ENCODE data around the gene ANKDD1A.

Gene ANKDD1A

DNA sequence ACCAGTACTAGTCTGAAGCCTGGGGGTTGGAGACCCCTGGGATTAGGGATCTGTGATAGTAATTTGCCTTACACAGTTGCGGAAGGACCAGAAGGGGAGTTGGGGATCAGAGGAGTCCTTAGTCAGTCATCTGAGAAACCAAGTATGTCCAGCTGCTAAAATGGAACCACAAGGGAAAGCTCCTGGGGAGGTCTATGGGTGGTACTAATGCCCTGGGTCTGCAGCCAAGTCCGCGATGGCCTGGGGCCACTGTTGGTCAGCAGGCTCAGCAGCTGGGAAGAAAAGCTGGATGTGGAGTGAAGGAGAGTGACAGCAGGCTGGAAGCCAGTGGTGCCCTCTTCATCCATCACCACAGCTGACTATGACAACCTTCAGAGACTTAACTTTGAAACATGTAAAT lies 2.2 kb upstream of the ANKDD1A start:
- Histone ChIP-seq H3K4me3 (ENCODE audit: low read depth in 1 of 2, low read length in 2 of 2) (no peak overlapping the region), H3K9me3 (ENCODE audit: low read length) (no peaks in the 10 kb centered on the region), H3K27me3 (ENCODE audit: control insufficient read depth in 1 of 2, insufficient read depth in 2 of 2, low read length in 2 of 2) (no peaks in the 10 kb centered on the region), H3K4me1 (ENCODE audit: insufficient read depth, low read length) (peaks cover 15% of the 10 kb centered on the region), H3K9ac (ENCODE audit: low read length) (no peak overlapping the region), H3K36me3 (ENCODE audit: insufficient read depth, low read length) (no peaks in the 10 kb centered on the region), H3K27ac (ENCODE audit: low read depth, low read length) (no peak overlapping the region)

GRCh38 chr15:64912379-64913325 lies 950 bp downstream of the ANKDD1A start:
- no peaks in the 10 kb centered on the region for H3K36me3 ChIP-seq (ENCODE audit: insufficient read depth, low read length)
- no peak overlapping the region for H3K9ac ChIP-seq (ENCODE audit: low read length)
- H3K4me1 ChIP-seq (ENCODE audit: insufficient read depth, low read length), result peaks cover 15% of the 10 kb centered on the region
- no peak overlapping the region for H3K27ac ChIP-seq (ENCODE audit: low read depth, low read length)
- no peaks in the 10 kb centered on the region for H3K9me3 ChIP-seq (ENCODE audit: low read length)
- H3K4me3 ChIP-seq (ENCODE audit: low read depth in 1 of 2, low read length in 2 of 2), result peak overlapping the region in 1 of 2 donors; percentile 76
- no peaks in the 10 kb centered on the region for H3K27me3 ChIP-seq (ENCODE audit: control insufficient read depth in 1 of 2, insufficient read depth in 2 of 2, low read length in 2 of 2)

DNA sequence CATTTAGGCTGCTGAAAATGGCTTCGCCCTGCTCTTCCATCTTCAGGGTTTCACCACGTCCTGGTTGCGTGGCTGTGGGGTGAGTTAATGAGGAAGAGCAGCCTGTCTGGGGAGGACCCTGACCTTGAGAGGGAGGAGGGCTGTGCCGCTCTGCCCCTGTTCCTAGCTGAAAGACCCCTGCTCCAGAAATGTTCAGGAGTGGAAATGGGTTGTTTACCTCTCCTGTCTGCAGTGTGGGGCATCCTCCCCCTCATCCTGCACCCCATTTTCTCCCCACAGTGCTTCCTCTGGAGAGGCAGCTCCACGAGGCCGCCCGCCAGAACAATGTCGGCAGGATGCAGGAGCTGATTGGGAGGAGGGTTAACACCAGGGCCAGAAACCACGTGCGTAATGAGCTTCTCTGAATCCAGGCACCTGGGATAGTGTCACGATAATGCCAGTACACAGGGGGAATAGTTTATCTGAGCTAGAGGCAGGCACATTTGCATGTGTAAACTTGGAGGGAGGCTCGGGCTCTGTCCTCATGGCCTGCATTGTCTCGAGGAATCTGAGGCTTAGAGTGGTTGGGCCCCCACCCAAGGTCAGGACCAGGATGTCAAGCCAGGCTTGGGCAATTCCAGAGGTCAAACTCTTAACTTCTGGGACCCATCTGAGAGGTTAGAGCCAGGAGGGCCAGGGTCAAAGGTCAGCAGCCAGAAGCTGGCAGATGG lies 4.0 kb downstream of the ANKDD1A start:
- peaks cover 15% of the 10 kb centered on the region for H3K4me1 ChIP-seq (ENCODE audit: insufficient read depth, low read length)
- no peak overlapping the region for H3K9ac ChIP-seq (ENCODE audit: low read length)
- H3K27ac ChIP-seq (ENCODE audit: low read depth, low read length), result no peak overlapping the region
- no peaks in the 10 kb centered on the region for H3K9me3 ChIP-seq (ENCODE audit: low read length)
- H3K27me3 ChIP-seq (ENCODE audit: control insufficient read depth in 1 of 2, insufficient read depth in 2 of 2, low read length in 2 of 2), result no peaks in the 10 kb centered on the region
- no peak overlapping the region for H3K4me3 ChIP-seq (ENCODE audit: low read depth in 1 of 2, low read length in 2 of 2)
- H3K36me3 ChIP-seq (ENCODE audit: insufficient read depth, low read length), result no peaks in the 10 kb centered on the region

DNA sequence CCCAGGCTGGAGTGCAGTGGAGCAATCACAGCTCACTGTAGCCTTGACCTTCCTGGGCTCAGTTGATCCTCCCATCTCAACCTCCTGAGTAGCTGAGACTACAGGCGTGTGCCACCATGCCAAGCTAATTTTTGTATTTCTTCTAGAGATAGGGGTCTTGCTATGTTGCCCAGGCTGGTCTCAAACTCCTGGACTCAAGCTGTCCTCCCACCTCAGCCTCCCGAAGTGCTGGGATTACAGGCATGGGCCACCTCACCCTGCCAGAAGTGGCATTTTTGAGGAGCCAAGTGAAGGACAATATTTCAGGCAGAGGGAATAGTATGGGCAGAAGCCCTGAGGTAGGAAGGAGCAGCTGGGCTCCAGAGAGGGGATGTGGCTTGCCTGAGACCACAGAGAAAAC lies 4.7 kb downstream of the ANKDD1A start:
- H3K27ac ChIP-seq (ENCODE audit: low read depth, low read length), result no peak overlapping the region

DNA sequence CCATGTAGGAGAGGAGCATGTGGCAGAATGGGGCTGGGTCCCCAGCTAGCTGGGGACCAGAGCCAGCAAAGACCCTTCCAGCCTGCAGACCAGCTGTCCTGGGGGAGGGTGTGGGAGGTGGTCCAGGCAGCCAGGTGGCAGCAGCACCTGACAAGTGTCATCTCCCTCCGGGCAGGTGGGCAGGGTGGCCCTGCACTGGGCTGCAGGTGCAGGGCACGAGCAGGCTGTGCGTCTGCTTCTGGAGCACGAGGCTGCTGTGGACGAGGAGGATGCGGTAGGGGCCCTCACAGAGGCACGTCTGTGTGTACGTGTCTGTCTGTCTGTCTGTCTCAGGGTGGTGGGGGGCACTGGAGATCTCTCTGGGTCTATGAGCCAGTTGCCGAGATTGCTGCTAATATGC lies 5.5 kb downstream of the ANKDD1A start:
- H3K4me1 ChIP-seq (ENCODE audit: insufficient read depth, low read length), result peaks cover 7% of the 10 kb centered on the region
- H3K27me3 ChIP-seq (ENCODE audit: control insufficient read depth in 1 of 2, insufficient read depth in 2 of 2, low read length in 2 of 2), result no peaks in the 10 kb centered on the region
- no peaks in the 10 kb centered on the region for H3K36me3 ChIP-seq (ENCODE audit: insufficient read depth, low read length)
- no peak overlapping the region for H3K4me3 ChIP-seq (ENCODE audit: low read depth in 1 of 2, low read length in 2 of 2)
- H3K27ac ChIP-seq (ENCODE audit: low read depth, low read length), result no peak overlapping the region
- no peaks in the 10 kb centered on the region for H3K9me3 ChIP-seq (ENCODE audit: low read length)
- H3K9ac ChIP-seq (ENCODE audit: low read length), result no peak overlapping the region

More for the DNA sequence above, 4.7 kb downstream of the ANKDD1A start:
- no peaks in the 10 kb centered on the region for H3K9me3 ChIP-seq (ENCODE audit: low read length)
- H3K4me3 ChIP-seq (ENCODE audit: low read depth in 1 of 2, low read length in 2 of 2), result no peak overlapping the region
- H3K27me3 ChIP-seq (ENCODE audit: control insufficient read depth in 1 of 2, insufficient read depth in 2 of 2, low read length in 2 of 2), result no peaks in the 10 kb centered on the region
- no peak overlapping the region for H3K9ac ChIP-seq (ENCODE audit: low read length)
- no peaks in the 10 kb centered on the region for H3K36me3 ChIP-seq (ENCODE audit: insufficient read depth, low read length)
- H3K4me1 ChIP-seq (ENCODE audit: insufficient read depth, low read length), result peaks cover 9% of the 10 kb centered on the region

- H3K9ac ChIP-seq (ENCODE audit: low read length), result no peak overlapping the region
- no peaks in the 10 kb centered on the region for H3K9me3 ChIP-seq (ENCODE audit: low read length)
- peaks cover 4% of the 10 kb centered on the region for H3K4me1 ChIP-seq (ENCODE audit: insufficient read depth, low read length)
- H3K4me3 ChIP-seq (ENCODE audit: low read depth in 1 of 2, low read length in 2 of 2), result no peak overlapping the region
- H3K27ac ChIP-seq (ENCODE audit: low read depth, low read length), result no peak overlapping the region
- H3K36me3 ChIP-seq (ENCODE audit: insufficient read depth, low read length), result no peaks in the 10 kb centered on the region
- H3K27me3 ChIP-seq (ENCODE audit: control insufficient read depth in 1 of 2, insufficient read depth in 2 of 2, low read length in 2 of 2), result no peaks in the 10 kb centered on the region
Observed at GRCh38 chr15:64919721-64920120, 8.0 kb downstream of the ANKDD1A start.

GRCh38 chr15:64921711-64922110 lies 10.0 kb downstream of the ANKDD1A start:
- Histone ChIP-seq H3K4me1 (ENCODE audit: insufficient read depth, low read length) (peaks cover 4% of the 10 kb centered on the region), H3K27ac (ENCODE audit: low read depth, low read length) (no peak overlapping the region), H3K4me3 (ENCODE audit: low read depth in 1 of 2, low read length in 2 of 2) (no peak overlapping the region), H3K9me3 (ENCODE audit: low read length) (no peaks in the 10 kb centered on the region), H3K36me3 (ENCODE audit: insufficient read depth, low read length) (no peaks in the 10 kb centered on the region), H3K27me3 (ENCODE audit: control insufficient read depth in 1 of 2, insufficient read depth in 2 of 2, low read length in 2 of 2) (no peaks in the 10 kb centered on the region), H3K9ac (ENCODE audit: low read length) (no peak overlapping the region)

- no peaks in the 10 kb centered on the region for H3K27me3 ChIP-seq (ENCODE audit: control insufficient read depth in 1 of 2, insufficient read depth in 2 of 2, low read length in 2 of 2)
- H3K36me3 ChIP-seq (ENCODE audit: insufficient read depth, low read length), result no peaks in the 10 kb centered on the region
- H3K4me3 ChIP-seq (ENCODE audit: low read depth in 1 of 2, low read length in 2 of 2), result no peak overlapping the region
- no peak overlapping the region for H3K27ac ChIP-seq (ENCODE audit: low read depth, low read length)
- H3K4me1 ChIP-seq (ENCODE audit: insufficient read depth, low read length), result peaks cover 4% of the 10 kb centered on the region
- H3K9ac ChIP-seq (ENCODE audit: low read length), result no peak overlapping the region
- H3K9me3 ChIP-seq (ENCODE audit: low read length), result no peaks in the 10 kb centered on the region
Observed at GRCh38 chr15:64923546-64923945, 11.8 kb downstream of the ANKDD1A start.

DNA sequence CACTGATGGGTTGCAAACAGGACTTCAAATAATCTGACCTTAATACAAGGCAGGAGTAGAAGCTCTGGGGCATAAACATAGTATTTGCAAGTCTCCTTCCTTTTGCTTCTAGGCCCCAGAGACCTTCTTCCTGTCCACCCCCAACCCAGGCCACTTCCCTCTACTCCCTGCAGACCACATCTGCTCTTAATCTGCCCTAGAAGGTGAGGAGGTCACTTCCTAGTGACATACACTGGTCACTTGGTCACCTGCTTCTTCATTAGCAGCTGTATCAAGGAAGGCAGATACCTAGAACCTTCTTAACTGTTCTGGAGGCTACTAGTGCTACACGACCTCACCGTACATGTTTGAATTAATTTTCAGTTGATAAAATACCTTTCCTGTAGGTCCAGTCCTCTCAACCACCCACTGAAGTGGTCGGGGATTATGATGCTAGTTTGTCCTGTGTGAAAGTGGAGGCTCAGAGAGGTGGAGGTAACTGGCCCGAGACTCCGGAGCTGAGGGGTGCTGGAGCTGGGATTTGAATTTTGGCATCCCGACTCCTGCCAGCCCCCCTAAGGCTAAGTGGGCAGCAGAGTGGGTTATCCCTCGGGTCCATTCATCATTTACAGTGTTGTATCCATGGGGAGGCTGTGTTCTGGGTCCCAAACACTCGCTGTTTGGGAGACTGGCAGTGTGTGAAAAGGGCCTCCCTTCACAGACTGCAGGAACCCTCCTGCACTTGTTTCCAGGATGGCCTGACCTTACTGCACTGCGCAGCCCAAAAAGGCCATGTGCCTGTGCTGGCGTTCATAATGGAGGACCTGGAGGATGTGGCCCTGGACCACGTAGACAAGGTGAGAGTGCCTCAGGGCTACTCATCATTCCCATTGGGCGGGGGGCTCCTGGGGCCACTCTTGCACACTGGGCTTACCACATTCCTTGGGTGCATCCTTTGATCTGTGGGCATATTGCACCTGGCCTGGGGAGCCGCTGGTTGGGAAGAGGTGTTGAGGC lies 13.9 kb downstream of the ANKDD1A start:
- H3K4me3 ChIP-seq (ENCODE audit: low read depth in 1 of 2, low read length in 2 of 2), result no peak overlapping the region
- no peaks in the 10 kb centered on the region for H3K9me3 ChIP-seq (ENCODE audit: low read length)
- no peaks in the 10 kb centered on the region for H3K27me3 ChIP-seq (ENCODE audit: control insufficient read depth in 1 of 2, insufficient read depth in 2 of 2, low read length in 2 of 2)
- peaks cover 4% of the 10 kb centered on the region for H3K4me1 ChIP-seq (ENCODE audit: insufficient read depth, low read length)
- H3K27ac ChIP-seq (ENCODE audit: low read depth, low read length), result no peak overlapping the region
- no peaks in the 10 kb centered on the region for H3K36me3 ChIP-seq (ENCODE audit: insufficient read depth, low read length)
- no peak overlapping the region for H3K9ac ChIP-seq (ENCODE audit: low read length)

DNA sequence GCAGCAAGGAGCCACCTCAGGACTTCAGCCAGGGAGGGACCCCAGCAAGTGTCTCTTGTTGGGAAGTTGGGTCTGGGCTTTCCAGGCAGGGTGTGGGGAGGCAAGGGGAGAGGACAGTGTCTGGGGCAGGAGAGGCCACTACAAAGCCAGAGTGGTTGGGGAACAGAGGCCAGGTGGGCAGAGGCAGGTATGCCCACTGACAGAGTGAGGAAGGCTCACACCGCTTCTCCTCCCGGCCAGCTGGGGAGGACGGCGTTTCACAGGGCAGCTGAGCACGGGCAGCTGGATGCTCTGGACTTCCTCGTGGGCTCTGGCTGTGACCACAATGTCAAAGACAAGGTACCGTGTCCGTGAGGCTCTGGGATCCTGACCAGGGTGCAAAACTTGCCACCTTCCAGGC lies 15.0 kb downstream of the ANKDD1A start:
- no peak overlapping the region for H3K9ac ChIP-seq (ENCODE audit: low read length)
- no peak overlapping the region for H3K27ac ChIP-seq (ENCODE audit: low read depth, low read length)
- H3K36me3 ChIP-seq (ENCODE audit: insufficient read depth, low read length), result peaks cover 4% of the 10 kb centered on the region
- no peaks in the 10 kb centered on the region for H3K27me3 ChIP-seq (ENCODE audit: control insufficient read depth in 1 of 2, insufficient read depth in 2 of 2, low read length in 2 of 2)
- no peaks in the 10 kb centered on the region for H3K9me3 ChIP-seq (ENCODE audit: low read length)
- no peak overlapping the region for H3K4me3 ChIP-seq (ENCODE audit: low read depth in 1 of 2, low read length in 2 of 2)
- H3K4me1 ChIP-seq (ENCODE audit: insufficient read depth, low read length), result peaks cover 4% of the 10 kb centered on the region
